Lung (tissue), 12 donors: ENCODE measurements around the gene MYO18B. TPM values are rescaled to one million over a fixed set of nuclear protein-coding genes. Genes with fewer than 3 reads are reported as not detected.

Experiments
- ATAC-seq: fragments of 200-7000 bp; cut with Tn5 transposase; one replicate; pipeline ENCODE4 v1.9.1; 2020; ENCODE audit warnings: moderate number of reproducible peaks; ENCODE audit not compliant: insufficient read depth, low FRiP score
- DNase-seq, 3 donors: peaks; one replicate each; pipeline ENCODE4 v3.0.0-alpha.2; 2013 to 2017
- H3K27ac ChIP-seq, 2 donors: one replicate each; pipeline ENCODE4 v1.5.1; 2013; ENCODE audit warnings: mild to moderate bottlenecking in 2 of 2, moderate library complexity in 2 of 2, control low read depth in 1 of 2, inconsistent platforms in 1 of 2, low read depth in 1 of 2, low read length in 1 of 2
- H3K27me3 ChIP-seq, 3 donors: one replicate each; pipeline ENCODE4 v1.5.1; 2013; ENCODE audit warnings: low read length in 2 of 3; ENCODE audit not compliant: control insufficient read depth in 3 of 3, insufficient read depth in 3 of 3
- H3K36me3 ChIP-seq, 4 donors: one replicate each; pipeline ENCODE4 v1.5.1; 2013; ENCODE audit warnings: low read length in 4 of 4, mild to moderate bottlenecking in 1 of 4, moderate library complexity in 1 of 4; ENCODE audit not compliant: control insufficient read depth in 4 of 4, insufficient read depth in 4 of 4
- H3K4me1 ChIP-seq, 5 donors: one replicate each; pipeline ENCODE4 v1.5.1; 2013; ENCODE audit warnings: low read length in 5 of 5, mild to moderate bottlenecking in 2 of 5, moderate library complexity in 1 of 5; ENCODE audit not compliant: control insufficient read depth in 5 of 5, insufficient read depth in 5 of 5
- H3K4me3 ChIP-seq: one replicate; pipeline ENCODE4 v1.5.1; 2013; ENCODE audit warnings: mild to moderate bottlenecking, control low read depth, moderate library complexity
- H3K9ac ChIP-seq, 2 donors: one replicate each; pipeline ENCODE4 v1.5.1; 2013; ENCODE audit warnings: low read length in 2 of 2, control low read depth in 1 of 2; ENCODE audit not compliant: insufficient read depth in 1 of 2
- H3K9me3 ChIP-seq, 4 donors: one replicate each; pipeline ENCODE4 v1.5.1; 2013; ENCODE audit warnings: low read length in 3 of 4, mild to moderate bottlenecking in 1 of 4, moderate library complexity in 1 of 4; ENCODE audit not compliant: control insufficient read depth in 4 of 4, insufficient read depth in 3 of 4
- WGBS, 2 donors: extraction: QIAGEN DNeasy Blood & Tissue Kit; methylation state at CpG; one replicate each; pipeline ENCODE4 v1.1.7; 2013; 5-methylcytosine and 5-hydroxymethylcytosine counted together
- polyA plus RNA-seq, 2 donors: library from polyadenylated mRNA; stranded (reverse); fragments of 200-250 nt; gene quantifications; one replicate each; pipeline ENCODE4 v1.2.1, GENCODE V29; 2013
- total RNA-seq, 2 donors: library from RNA; depleted of rRNA in 1 of 2; stranded (reverse); fragments of >200 nt in 1 of 2; gene quantifications; one replicate each; pipeline ENCODE4 v1.2.1, GENCODE V29; 2014 to 2021
- TF ChIP-seq, protein P1 (sequence below): IDR thresholded peaks from 2 replicates; pipeline ENCODE4 v1.5.1; 2012; ENCODE audit warnings: mild to moderate bottlenecking; ENCODE audit errors: control extremely low read depth, extremely low read depth
- donor health status: control.
- donor health status: control.
- donor health status: Bipolar disorder and iron deficiency.
- donor health status: healthy.
- donor health status: DM: yes; HTN: yes; CAD: no.

The MYO18B gene
- total and polyA plus RNA-seq, 4 donors: 0.02 to 0.71 (median 0.07) TPM

- no peak for ATAC-seq
- TF ChIP-seq, protein P1, sequence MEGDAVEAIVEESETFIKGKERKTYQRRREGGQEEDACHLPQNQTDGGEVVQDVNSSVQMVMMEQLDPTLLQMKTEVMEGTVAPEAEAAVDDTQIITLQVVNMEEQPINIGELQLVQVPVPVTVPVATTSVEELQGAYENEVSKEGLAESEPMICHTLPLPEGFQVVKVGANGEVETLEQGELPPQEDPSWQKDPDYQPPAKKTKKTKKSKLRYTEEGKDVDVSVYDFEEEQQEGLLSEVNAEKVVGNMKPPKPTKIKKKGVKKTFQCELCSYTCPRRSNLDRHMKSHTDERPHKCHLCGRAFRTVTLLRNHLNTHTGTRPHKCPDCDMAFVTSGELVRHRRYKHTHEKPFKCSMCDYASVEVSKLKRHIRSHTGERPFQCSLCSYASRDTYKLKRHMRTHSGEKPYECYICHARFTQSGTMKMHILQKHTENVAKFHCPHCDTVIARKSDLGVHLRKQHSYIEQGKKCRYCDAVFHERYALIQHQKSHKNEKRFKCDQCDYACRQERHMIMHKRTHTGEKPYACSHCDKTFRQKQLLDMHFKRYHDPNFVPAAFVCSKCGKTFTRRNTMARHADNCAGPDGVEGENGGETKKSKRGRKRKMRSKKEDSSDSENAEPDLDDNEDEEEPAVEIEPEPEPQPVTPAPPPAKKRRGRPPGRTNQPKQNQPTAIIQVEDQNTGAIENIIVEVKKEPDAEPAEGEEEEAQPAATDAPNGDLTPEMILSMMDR: no peak
- peaks cover 0 to 4% (median 0%) of the 10 kb centered on the region in 4 donors for H3K36me3 ChIP-seq
- H3K4me1 ChIP-seq: no peaks in the 10 kb centered on the region
- H3K27ac ChIP-seq: no peak overlapping the region
- peaks cover 0 to 7% (median 2%) of the 10 kb centered on the region in 3 donors for H3K27me3 ChIP-seq
- H3K9ac ChIP-seq: no peak overlapping the region
- WGBS, 2 donors: 65 to 71% methylated on average over 12 of the region's 12 CpGs
- H3K4me3 ChIP-seq: no peak overlapping the region
- DNase-seq: no peak
- no peaks in the 10 kb centered on the region for H3K9me3 ChIP-seq
These were observed 314.6 kb downstream of the MYO18B start for GRCh38 chr22:26056455-26057200.

GRCh38 chr22:26057731-26058130 lies 315.7 kb downstream of the MYO18B start:
- ATAC-seq (no peak), DNase-seq (no peak)
- Histone ChIP-seq H3K9ac (no peak overlapping the region), H3K36me3 (peaks cover 0 to 4% (median 0%) of the 10 kb centered on the region in 4 donors), H3K27me3 (peaks cover 0 to 7% (median 2%) of the 10 kb centered on the region in 3 donors), H3K27ac (no peak overlapping the region), H3K9me3 (no peaks in the 10 kb centered on the region), H3K4me1 (no peaks in the 10 kb centered on the region), H3K4me3 (no peak overlapping the region)
- TF ChIP-seq, protein P1: no peak

- WGBS, 2 donors: 88 to 95% methylated on average over 2 of the region's 2 CpGs
- H3K36me3 ChIP-seq: no peaks in the 10 kb centered on the region
- TF ChIP-seq, protein P1: no peak
- ATAC-seq: no peak
- H3K4me1 ChIP-seq: no peaks in the 10 kb centered on the region
- no peak overlapping the region for H3K4me3 ChIP-seq
- no peak overlapping the region for H3K27ac ChIP-seq
- no peak for DNase-seq
- no peak overlapping the region for H3K9ac ChIP-seq
- H3K27me3 ChIP-seq: peaks cover 0 to 6% (median 3%) of the 10 kb centered on the region in 3 donors
- peaks cover 0 to 4% (median 0%) of the 10 kb centered on the region in 4 donors for H3K9me3 ChIP-seq
These were observed 322.1 kb downstream of the MYO18B start for GRCh38 chr22:26064048-26064447.
